Activated naive CD4-positive, alpha-beta T cell treated with anti-CD3 and anti-CD28 coated beads for 36 hours (primary cell): Measurements from ENCODE around the gene ADGRG6. TPM values are rescaled to one million over a fixed set of nuclear protein-coding genes. Genes with fewer than 3 reads are reported as not detected.

Experiments
- CTCF ChIA-PET: fragments of 350-600 bp; sonication (Branson Sonifier 250); formaldehyde crosslinking; loops from one replicate; lab custom pipeline; 2021; ENCODE audit warnings: antibody characterized with exemption; lab: Charles Lee
- DNase-seq: peaks from one replicate; pipeline ENCODE4 v3.0.0-alpha.2; 2020
- H3K27ac Mint-ChIP-seq: one replicate; pipeline ENCODE4 v1.8.0; 2021; ENCODE audit warnings: mild to moderate bottlenecking, mixed read lengths
- H3K27me3 Mint-ChIP-seq: one replicate; pipeline ENCODE4 v1.8.0; 2021; ENCODE audit warnings: low read depth, mixed read lengths
- H3K36me3 Mint-ChIP-seq: one replicate; pipeline ENCODE4 v1.8.0; 2021; ENCODE audit warnings: low read depth, mixed read lengths
- H3K4me1 Mint-ChIP-seq: one replicate; pipeline ENCODE4 v1.8.0; 2021; ENCODE audit warnings: low read depth, mixed read lengths
- H3K4me3 Mint-ChIP-seq: one replicate; pipeline ENCODE4 v1.8.0; 2021; ENCODE audit warnings: mild to moderate bottlenecking, moderate library complexity, mixed read lengths
- H3K9me3 Mint-ChIP-seq: one replicate; pipeline ENCODE4 v1.8.0; 2021; ENCODE audit warnings: mixed read lengths
- intact Hi-C: fragments of 100-400 bp; cut with micrococcal nuclease; formaldehyde crosslinking; loops from one replicate; pipeline ENCODE4 v1.15.1; 2023
- total RNA-seq, 2 experiments: library from RNA; stranded (reverse); gene quantifications; one replicate each; pipeline ENCODE4 v1.2.3, GENCODE V29; 2021

ADGRG6 gene
- total RNA-seq, 2 experiments from 2014 or later = 0.69 to 0.86 TPM

- no peaks in the 10 kb centered on the region for H3K4me1 Mint-ChIP-seq
- intact Hi-C loops = no loop called here
- H3K27ac Mint-ChIP-seq = no peak overlapping the region
- H3K9me3 Mint-ChIP-seq = no peaks in the 10 kb centered on the region
- H3K4me3 Mint-ChIP-seq = no peak overlapping the region
- H3K27me3 Mint-ChIP-seq = peaks cover 3% of the 10 kb centered on the region
- no peak for DNase-seq
- no peaks in the 10 kb centered on the region for H3K36me3 Mint-ChIP-seq
- CTCF ChIA-PET = no interaction called here
Measured at GRCh38 chr6:142293121-142293520, 8.7 kb upstream of the ADGRG6 start.

- intact Hi-C loops = no loop called here
- no peaks in the 10 kb centered on the region for H3K9me3 Mint-ChIP-seq
- no peak for DNase-seq
- H3K4me1 Mint-ChIP-seq = no peaks in the 10 kb centered on the region
- no peaks in the 10 kb centered on the region for H3K36me3 Mint-ChIP-seq
- no peak overlapping the region for H3K27ac Mint-ChIP-seq
- CTCF ChIA-PET = no interaction called here
- peaks cover 3% of the 10 kb centered on the region for H3K27me3 Mint-ChIP-seq
- no peak overlapping the region for H3K4me3 Mint-ChIP-seq
Measured at GRCh38 chr6:142294679-142295078, 7.1 kb upstream of the ADGRG6 start.

- H3K9me3 Mint-ChIP-seq = no peaks in the 10 kb centered on the region
- H3K4me1 Mint-ChIP-seq = peaks cover 3% of the 10 kb centered on the region
- no peak overlapping the region for H3K27ac Mint-ChIP-seq
- no peak overlapping the region for H3K4me3 Mint-ChIP-seq
- intact Hi-C loops = no loop called here
- H3K27me3 Mint-ChIP-seq = peaks cover 6% of the 10 kb centered on the region
- DNase-seq = no peak
- no peaks in the 10 kb centered on the region for H3K36me3 Mint-ChIP-seq
- CTCF ChIA-PET = interaction anchor here (0.7 kb wide), 1 partner anchor 178 kb away, joined by 4 read pairs; no protein-coding TSS in a partner anchor
Measured at GRCh38 chr6:142296975-142297604, 4.7 kb upstream of the ADGRG6 start.

GRCh38 chr6:142297605-142297995 is 4.2 kb upstream of the ADGRG6 start:
- CTCF ChIA-PET = no interaction called here
- intact Hi-C loops = no loop called here
- H3K4me3 Mint-ChIP-seq = no peak overlapping the region
- peaks cover 3% of the 10 kb centered on the region for H3K4me1 Mint-ChIP-seq
- no peaks in the 10 kb centered on the region for H3K36me3 Mint-ChIP-seq
- no peaks in the 10 kb centered on the region for H3K9me3 Mint-ChIP-seq
- no peak overlapping the region for H3K27ac Mint-ChIP-seq
- H3K27me3 Mint-ChIP-seq = peaks cover 8% of the 10 kb centered on the region
- DNase-seq = no peak

DNA sequence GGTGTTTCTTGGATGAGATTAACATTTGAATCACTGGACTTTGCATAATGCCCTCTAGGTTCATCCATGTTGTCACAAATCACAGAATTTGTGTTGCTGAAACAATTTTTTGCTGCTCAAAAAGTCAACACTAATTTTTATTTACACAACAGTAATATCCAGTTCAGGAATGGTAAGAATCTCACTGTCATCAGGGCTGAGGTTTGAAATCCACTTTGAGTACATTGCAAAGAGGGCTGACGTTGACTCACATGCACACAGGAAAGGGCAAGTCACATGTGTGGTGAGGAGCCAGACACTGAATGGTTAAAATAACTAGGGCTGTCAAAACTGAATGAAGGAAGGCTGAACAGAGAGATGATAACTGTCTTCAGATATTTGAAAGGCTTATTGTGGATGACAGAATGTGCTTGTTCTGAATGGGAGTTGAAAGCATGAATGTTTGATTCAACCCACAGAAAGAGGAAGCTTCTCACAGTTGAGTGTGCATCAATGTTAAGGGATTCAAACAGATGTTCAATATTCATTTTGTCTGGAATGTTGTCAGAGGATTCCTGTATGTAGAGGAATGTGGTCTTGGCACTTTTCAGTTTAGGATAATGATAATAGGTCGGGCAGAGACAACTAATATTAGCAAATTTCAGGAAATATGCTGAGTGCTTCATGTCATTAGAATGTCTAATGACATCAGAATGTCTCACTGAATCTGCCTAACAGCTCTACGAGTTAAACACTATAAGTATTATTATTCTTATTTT is 3.6 kb upstream of the ADGRG6 start:
- no peak for DNase-seq
- Mint-ChIP-seq H3K9me3 (no peaks in the 10 kb centered on the region), H3K4me1 (peaks cover 3% of the 10 kb centered on the region), H3K27me3 (peaks cover 13% of the 10 kb centered on the region), H3K27ac (no peak overlapping the region), H3K4me3 (no peak overlapping the region), H3K36me3 (no peaks in the 10 kb centered on the region)
- intact Hi-C loops = no loop called here
- CTCF ChIA-PET = no interaction called here

GRCh38 chr6:142300302-142300701 is 1.5 kb upstream of the ADGRG6 start:
- DNase-seq = no peak
- intact Hi-C loops = no loop called here
- CTCF ChIA-PET = interaction anchor here (0.9 kb wide), 1 partner anchor 29 kb away, joined by 3 read pairs; no protein-coding TSS in a partner anchor
- Mint-ChIP-seq H3K27ac (no peak overlapping the region), H3K27me3 (peaks cover 15% of the 10 kb centered on the region), H3K4me3 (no peak overlapping the region), H3K9me3 (no peaks in the 10 kb centered on the region), H3K4me1 (peaks cover 3% of the 10 kb centered on the region), H3K36me3 (no peaks in the 10 kb centered on the region)

- Mint-ChIP-seq H3K27ac (no peak overlapping the region), H3K9me3 (no peaks in the 10 kb centered on the region), H3K4me1 (peaks cover 3% of the 10 kb centered on the region), H3K4me3 (peak overlapping the region; percentile 82), H3K36me3 (no peaks in the 10 kb centered on the region), H3K27me3 (peaks cover 15% of the 10 kb centered on the region)
- CTCF ChIA-PET = interaction anchor here (0.8 to 1.2 kb wide), 3 partner anchors 10 to 56 kb away, joined by 3 read pairs; no protein-coding TSS in a partner anchor
- no peak for DNase-seq
- intact Hi-C loops = no loop called here
Measured at GRCh38 chr6:142300758-142301650, 803 bp upstream of the ADGRG6 start.

DNA sequence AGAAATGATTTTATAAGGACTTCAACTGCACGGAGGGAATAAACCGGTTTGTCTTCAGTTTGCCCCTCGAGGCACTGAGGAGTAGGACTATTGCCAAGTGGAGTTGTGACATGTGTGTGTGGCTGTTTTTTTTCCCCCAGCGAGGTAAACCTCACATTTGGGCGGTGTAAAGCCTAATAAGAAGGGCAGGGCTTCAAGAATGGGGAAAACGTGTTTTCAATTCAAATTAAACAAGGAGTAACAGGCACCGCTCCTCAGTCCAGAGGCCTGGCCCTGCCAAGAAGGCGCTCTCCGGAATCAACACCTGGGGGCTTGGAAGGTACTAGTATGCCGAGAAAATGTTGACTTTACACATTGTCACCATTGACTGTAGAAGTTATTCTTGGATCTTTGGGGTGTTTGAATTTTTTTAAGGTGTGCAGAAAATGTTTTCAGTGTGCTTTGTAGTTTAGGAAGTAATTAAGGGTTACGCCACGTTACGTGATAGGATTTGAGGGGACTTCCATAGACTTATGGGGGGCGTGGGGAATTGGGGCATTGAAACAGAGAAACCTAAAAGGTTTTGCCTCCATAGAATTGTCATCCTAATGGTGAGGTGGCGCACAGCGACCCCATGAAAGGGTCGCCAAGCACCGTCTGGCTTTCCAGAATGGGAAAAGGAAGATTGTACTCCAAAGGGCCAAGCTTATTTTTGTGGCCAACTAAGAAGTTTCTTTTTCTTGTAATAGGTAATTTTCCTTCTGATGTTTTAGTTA is 791 bp downstream of the ADGRG6 start:
- peaks cover 15% of the 10 kb centered on the region for H3K27me3 Mint-ChIP-seq
- H3K4me1 Mint-ChIP-seq = peaks cover 3% of the 10 kb centered on the region
- CTCF ChIA-PET = interaction anchor here (0.5 kb wide), 1 partner anchor 47 kb away, joined by 4 read pairs; no protein-coding TSS in a partner anchor
- H3K36me3 Mint-ChIP-seq = no peaks in the 10 kb centered on the region
- DNase-seq = no peak
- no peak overlapping the region for H3K27ac Mint-ChIP-seq
- H3K4me3 Mint-ChIP-seq = peak overlapping the region; percentile 82
- no peaks in the 10 kb centered on the region for H3K9me3 Mint-ChIP-seq
- intact Hi-C loops = loop anchor here (1.0 to 2.0 kb wide), 2 partner anchors 86 to 155 kb away; partner anchors contain the start of genes NMBR and VTA1

- CTCF ChIA-PET = interaction anchor here (1.0 kb wide), 1 partner anchor 25 kb away, joined by 3 read pairs; no protein-coding TSS in a partner anchor
- H3K27ac Mint-ChIP-seq = no peak overlapping the region
- intact Hi-C loops = loop anchor here (2.0 kb wide), 1 partner anchor 86 kb away; no protein-coding TSS in a partner anchor
Measured at GRCh38 chr6:142303176-142303533, 1.3 kb downstream of the ADGRG6 start.

GRCh38 chr6:142304241-142304640 is 2.4 kb downstream of the ADGRG6 start:
- no peaks in the 10 kb centered on the region for H3K36me3 Mint-ChIP-seq

More at GRCh38 chr6:142303176-142303533, 1.3 kb downstream of the ADGRG6 start:
- Mint-ChIP-seq H3K9me3 (no peaks in the 10 kb centered on the region), H3K4me3 (no peak overlapping the region), H3K27me3 (peaks cover 15% of the 10 kb centered on the region), H3K4me1 (peaks cover 3% of the 10 kb centered on the region), H3K36me3 (no peaks in the 10 kb centered on the region)
- no peak for DNase-seq

DNA sequence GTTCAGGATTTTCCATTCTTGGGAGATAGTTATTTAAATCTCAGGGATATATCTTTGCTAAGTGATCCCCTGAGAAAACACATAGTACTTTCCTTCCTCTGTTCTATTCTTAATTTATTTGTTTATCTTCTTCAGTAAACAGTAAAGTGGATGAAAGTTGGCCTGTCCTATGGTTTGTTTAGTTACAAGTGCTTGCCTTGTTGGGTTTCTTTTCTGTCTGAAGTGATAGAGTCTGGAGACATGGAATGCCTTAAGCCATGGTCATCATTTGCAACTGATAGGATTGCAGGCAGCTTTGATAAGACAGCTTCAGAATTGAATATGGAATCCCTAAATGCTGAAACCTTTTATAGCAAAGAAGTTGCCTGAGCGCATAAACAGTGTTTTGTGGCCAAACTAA is 4.9 kb downstream of the ADGRG6 start:
- H3K36me3 Mint-ChIP-seq = no peaks in the 10 kb centered on the region
- CTCF ChIA-PET = interaction anchor here (0.5 kb wide), 1 partner anchor 1500 kb away, joined by 3 read pairs; no protein-coding TSS in a partner anchor
- no peaks in the 10 kb centered on the region for H3K9me3 Mint-ChIP-seq
- H3K27ac Mint-ChIP-seq = no peak overlapping the region
- H3K27me3 Mint-ChIP-seq = peaks cover 10% of the 10 kb centered on the region
- no peaks in the 10 kb centered on the region for H3K4me1 Mint-ChIP-seq
- no peak overlapping the region for H3K4me3 Mint-ChIP-seq
- DNase-seq = no peak
- intact Hi-C loops = no loop called here

More at GRCh38 chr6:142304241-142304640, 2.4 kb downstream of the ADGRG6 start:
- peaks cover 15% of the 10 kb centered on the region for H3K27me3 Mint-ChIP-seq
- H3K4me1 Mint-ChIP-seq = peaks cover 3% of the 10 kb centered on the region
- CTCF ChIA-PET = interaction anchor here (1.0 kb wide), 1 partner anchor 26 kb away, joined by 3 read pairs; no protein-coding TSS in a partner anchor
- H3K27ac Mint-ChIP-seq = no peak overlapping the region
- no peak overlapping the region for H3K4me3 Mint-ChIP-seq
- DNase-seq = no peak
- intact Hi-C loops = no loop called here
- H3K9me3 Mint-ChIP-seq = no peaks in the 10 kb centered on the region
